Lower lobe of right lung (tissue), 2 donors: ENCODE measurements around the gene SLC25A39. TPM values are rescaled to one million over a fixed set of nuclear protein-coding genes. Genes with fewer than 3 reads are reported as not detected.
A peak's percentile ranks its signal among the peaks of the same experiment; 100 is the strongest.
"Not testable (repeated sequence)": the region's sequence is repeated elsewhere in the genome, so short reads cannot be mapped to it uniquely, and the experiment has no call there.

Experiments used
- ATAC-seq, 2 donors: fragments of 200-7000 bp; cut with Tn5 transposase; one replicate each; pipeline ENCODE4 v1.9.1; 2020 to 2022; ENCODE audit warnings: mild to moderate bottlenecking in 2 of 2, moderate library complexity in 2 of 2
- DNase-seq: peaks from one replicate; pipeline ENCODE4 v3.0.0-alpha.2; 2020
- H3K27ac ChIP-seq: fragments of 200-600 bp; one replicate; pipeline ENCODE4 v1.8.0; 2022
- H3K27me3 ChIP-seq: fragments of 200-600 bp; one replicate; pipeline ENCODE4 v1.8.0; 2022; ENCODE audit warnings: low read depth
- H3K36me3 ChIP-seq: fragments of 200-600 bp; one replicate; pipeline ENCODE4 v1.8.0; 2022; ENCODE audit warnings: mild to moderate bottlenecking
- H3K4me1 ChIP-seq: fragments of 200-600 bp; one replicate; pipeline ENCODE4 v1.8.0; 2022
- H3K4me3 ChIP-seq: fragments of 200-600 bp; one replicate; pipeline ENCODE4 v1.8.0; 2022; ENCODE audit warnings: mild to moderate bottlenecking
- H3K9me3 ChIP-seq: fragments of 200-600 bp; one replicate; pipeline ENCODE4 v1.8.0; 2022
- CTCF ChIP-seq: fragments of 200-600 bp; IDR thresholded peaks from one replicate; pipeline ENCODE4 v1.8.0; 2022; ENCODE audit warnings: antibody characterized with exemption, mild to moderate bottlenecking
- intact Hi-C: fragments of 100-400 bp; cut with DNase I; formaldehyde crosslinking; loops from one replicate; pipeline ENCODE4 v1.11.0; 2022
- total RNA-seq: library from RNA; stranded (reverse); fragmentation: NEBNext Ultra II Directional; extraction: Animal tissue kit (Norgen Biotek cat#: 25700); gene quantifications from one replicate; pipeline ENCODE4 v1.2.1, GENCODE V29; 2021
- donor health status: DM: no; HTN: yes; CAD: no; lungs with severe emphysema.

Gene SLC25A39
- total RNA-seq, 1 donor from 2014 or later = 76.1 TPM

GRCh38 chr17:44344939-44345453, 20.4 kb upstream of the SLC25A39 start, which contains the start of gene GRN:
Gene GRN (plus strand): TSS chr17:44345302. CDS start chr17:44349165, 3,863 bp downstream.
- H3K4me1 ChIP-seq = peaks cover 43% of the 10 kb centered on the region
- TF ChIP-seq CTCF = no peak
- H3K27ac ChIP-seq = peak within 1 kb of the TSS; percentile 92
- H3K27me3 ChIP-seq = no peaks in the 10 kb centered on the region
- peak within 1 kb of the TSS; percentile 97 for H3K4me3 ChIP-seq
- ATAC-seq (peak; percentile 98 to 99), DNase-seq (peak; percentile 93)
- peaks cover 13% of the 10 kb centered on the region for H3K36me3 ChIP-seq
- no peaks in the 10 kb centered on the region for H3K9me3 ChIP-seq
- intact Hi-C loops = loop anchor here (10.0 kb wide), 1 partner anchor 130 kb away; the partner anchor contains the start of gene UBTF

- TF ChIP-seq CTCF = no peak
These were observed 19.0 kb upstream of the SLC25A39 start for GRCh38 chr17:44343510-44344209.

GRCh38 chr17:44340553-44340952, 15.9 kb upstream of the SLC25A39 start:
- intact Hi-C loops = loop anchor here (10.0 kb wide), 1 partner anchor 126 kb away; the partner anchor contains the start of gene UBTF
- H3K4me3 ChIP-seq, H3K36me3 ChIP-seq, DNase-seq, ATAC-seq, H3K27ac ChIP-seq, H3K9me3 ChIP-seq, H3K27me3 ChIP-seq: not testable (repeated sequence)
- H3K4me1 ChIP-seq = peaks cover 16% of the 10 kb centered on the region

More at GRCh38 chr17:44343510-44344209, 19.0 kb upstream of the SLC25A39 start:
- intact Hi-C loops = loop anchor here (10.0 kb wide), 1 partner anchor 129 kb away; the partner anchor contains the start of gene UBTF
- Histone ChIP-seq H3K27ac (no peak overlapping the region), H3K4me1 (peaks cover 36% of the 10 kb centered on the region), H3K27me3 (no peaks in the 10 kb centered on the region), H3K4me3 (no peak overlapping the region), H3K9me3 (no peaks in the 10 kb centered on the region), H3K36me3 (no peaks in the 10 kb centered on the region)
- no peak for ATAC-seq
- no peak for DNase-seq

- H3K27ac ChIP-seq = no peak overlapping the region
- peaks cover 20% of the 10 kb centered on the region for H3K4me1 ChIP-seq
- no peak for DNase-seq
- H3K4me3 ChIP-seq = no peak overlapping the region
- ATAC-seq = peak; percentile 61 to 66
- TF ChIP-seq CTCF = no peak
- no peaks in the 10 kb centered on the region for H3K36me3 ChIP-seq
- H3K9me3 ChIP-seq = no peaks in the 10 kb centered on the region
- intact Hi-C loops = no loop called here
- no peaks in the 10 kb centered on the region for H3K27me3 ChIP-seq
These were observed 14.1 kb upstream of the SLC25A39 start for GRCh38 chr17:44338702-44339101.

GRCh38 chr17:44335968-44336367, 11.3 kb upstream of the SLC25A39 start:
- no peak for TF ChIP-seq CTCF
- Histone ChIP-seq H3K27ac (no peak overlapping the region), H3K4me3 (no peak overlapping the region), H3K36me3 (no peaks in the 10 kb centered on the region), H3K4me1 (peaks cover 36% of the 10 kb centered on the region), H3K27me3 (no peaks in the 10 kb centered on the region), H3K9me3 (no peaks in the 10 kb centered on the region)
- intact Hi-C loops = no loop called here
- DNase-seq = no peak
- no peak for ATAC-seq

- Histone ChIP-seq H3K9me3 (no peaks in the 10 kb centered on the region), H3K4me3 (no peak overlapping the region), H3K4me1 (peaks cover 38% of the 10 kb centered on the region), H3K36me3 (no peaks in the 10 kb centered on the region), H3K27me3 (no peaks in the 10 kb centered on the region), H3K27ac (peak overlapping the region; percentile 6)
- no peak for DNase-seq
- ATAC-seq = peak in 1 of 2 donors; percentile 56
- intact Hi-C loops = no loop called here
- no peak for TF ChIP-seq CTCF
These were observed 10.9 kb upstream of the SLC25A39 start for GRCh38 chr17:44335564-44335963.
